ENCODE data around the gene TEX19. TPM values are rescaled to one million over a fixed set of nuclear protein-coding genes. Genes with fewer than 3 reads are reported as not detected.
A peak's percentile ranks its signal among the peaks of the same experiment; 100 is the strongest.

The TEX19 gene
- total RNA-seq, 2 experiments from 2014 or later: not detected

GRCh38 chr17:82330322-82331239 is 28.5 kb upstream of the TEX19 start:
- ATAC-seq: no peak

GRCh38 chr17:82331345-82331939 is 27.6 kb upstream of the TEX19 start:
- Mint-ChIP-seq H3K9me3 (ENCODE audit: insufficient read depth) (no peaks in the 10 kb centered on the region), H3K27me3 (ENCODE audit: low read depth) (peaks cover 7% of the 10 kb centered on the region), H3K4me1 (ENCODE audit: low read depth) (peaks cover 31% of the 10 kb centered on the region), H3K4me3 (no peak overlapping the region), H3K27ac (no peak overlapping the region), H3K36me3 (ENCODE audit: low read depth) (no peaks in the 10 kb centered on the region)
- ChIA-PET CTCF (interaction anchor here (1.2 to 2.7 kb wide), 2 partner anchors 10 to 14 kb away, joined by 7 to 14 read pairs; partner anchors contain the start of gene CD7), POLR2A (interaction anchor here (1.0 kb wide), 1 partner anchor 33 kb away, joined by 3 read pairs; no protein-coding TSS in a partner anchor)
- no peak for ATAC-seq
- DNase-seq: no peak

More at GRCh38 chr17:82330322-82331239, 28.5 kb upstream of the TEX19 start:
- H3K27ac Mint-ChIP-seq: no peak overlapping the region
- CTCF ChIA-PET: interaction anchor here (0.7 to 2.7 kb wide), 3 partner anchors 9 to 202 kb away, joined by 3 to 14 read pairs (median 7); partner anchors contain the start of gene CD7
- H3K27me3 Mint-ChIP-seq (ENCODE audit: low read depth): peaks cover 7% of the 10 kb centered on the region
- no peak overlapping the region for H3K4me3 Mint-ChIP-seq
- H3K36me3 Mint-ChIP-seq (ENCODE audit: low read depth): no peaks in the 10 kb centered on the region
- H3K9me3 Mint-ChIP-seq (ENCODE audit: insufficient read depth): no peaks in the 10 kb centered on the region
- H3K4me1 Mint-ChIP-seq (ENCODE audit: low read depth): peaks cover 27% of the 10 kb centered on the region
- DNase-seq: no peak
- POLR2A ChIA-PET: interaction anchor here (0.7 to 1.1 kb wide), 3 partner anchors 32 to 125 kb away, joined by 3 to 4 read pairs (median 3); no protein-coding TSS in a partner anchor

- CTCF ChIA-PET: interaction anchor here (1.0 to 2.4 kb wide), 5 partner anchors 8 to 35 kb away, joined by 3 to 10 read pairs (median 7); partner anchors contain the start of gene CD7
- ATAC-seq (peak; percentile 37), DNase-seq (peak; percentile 42)
- Mint-ChIP-seq H3K36me3 (ENCODE audit: low read depth) (no peaks in the 10 kb centered on the region), H3K27ac (peak overlapping the region; percentile 43), H3K27me3 (ENCODE audit: low read depth) (peaks cover 7% of the 10 kb centered on the region), H3K9me3 (ENCODE audit: insufficient read depth) (no peaks in the 10 kb centered on the region), H3K4me3 (peak overlapping the region; percentile 66), H3K4me1 (ENCODE audit: low read depth) (peaks cover 31% of the 10 kb centered on the region)
- POLR2A ChIA-PET: interaction anchor here (1.2 kb wide), 2 partner anchors 35 to 41 kb away, joined by 4 to 7 read pairs; no protein-coding TSS in a partner anchor
Observed at GRCh38 chr17:82332669-82333278, 26.3 kb upstream of the TEX19 start.

GRCh38 chr17:82333279-82334171 is 25.5 kb upstream of the TEX19 start, which contains the start of gene SECTM1:
TSS of gene SECTM1 (minus strand) at chr17:82333766. CDS start at chr17:82327240, 6,526 bp downstream.
- ATAC-seq (peak; percentile 38), DNase-seq (no peak)
- CTCF ChIA-PET: interaction anchor here (1.0 to 2.4 kb wide), 6 partner anchors 9 to 35 kb away, joined by 3 to 10 read pairs (median 6); partner anchors contain the start of gene CD7
- peak within 1 kb of the TSS; percentile 95 for H3K4me3 Mint-ChIP-seq
- H3K4me1 Mint-ChIP-seq (ENCODE audit: low read depth): peaks cover 31% of the 10 kb centered on the region
- H3K36me3 Mint-ChIP-seq (ENCODE audit: low read depth): no peaks in the 10 kb centered on the region
- POLR2A ChIA-PET: interaction anchor here (1.2 to 1.5 kb wide), 3 partner anchors 35 to 42 kb away, joined by 4 to 7 read pairs (median 5); no protein-coding TSS in a partner anchor
- peak within 1 kb of the TSS; percentile 95 for H3K27ac Mint-ChIP-seq
- no peaks in the 10 kb centered on the region for H3K9me3 Mint-ChIP-seq (ENCODE audit: insufficient read depth)
- H3K27me3 Mint-ChIP-seq (ENCODE audit: low read depth): peaks cover 7% of the 10 kb centered on the region

GRCh38 chr17:82334204-82334621 is 24.8 kb upstream of the TEX19 start:
- peak overlapping the region; percentile 95 for H3K4me3 Mint-ChIP-seq
- no peaks in the 10 kb centered on the region for H3K36me3 Mint-ChIP-seq (ENCODE audit: low read depth)
- H3K4me1 Mint-ChIP-seq (ENCODE audit: low read depth): peaks cover 31% of the 10 kb centered on the region
- peaks cover 10% of the 10 kb centered on the region for H3K27me3 Mint-ChIP-seq (ENCODE audit: low read depth)
- no peak for DNase-seq
- peak overlapping the region; percentile 95 for H3K27ac Mint-ChIP-seq
- CTCF ChIA-PET: interaction anchor here (1.2 to 2.4 kb wide), 5 partner anchors 9 to 33 kb away, joined by 3 to 10 read pairs (median 6); partner anchors contain the start of gene CD7
- H3K9me3 Mint-ChIP-seq (ENCODE audit: insufficient read depth): no peaks in the 10 kb centered on the region
- ATAC-seq: no peak
- POLR2A ChIA-PET: interaction anchor here (1.5 kb wide), 1 partner anchor 36 kb away, joined by 5 read pairs; no protein-coding TSS in a partner anchor

GRCh38 chr17:82334622-82335394 is 24.2 kb upstream of the TEX19 start:
- H3K36me3 Mint-ChIP-seq (ENCODE audit: low read depth): no peaks in the 10 kb centered on the region
- H3K27ac Mint-ChIP-seq: peak overlapping the region; percentile 95
- ATAC-seq (peak; percentile 54), DNase-seq (no peak)
- no peaks in the 10 kb centered on the region for H3K9me3 Mint-ChIP-seq (ENCODE audit: insufficient read depth)
- peaks cover 10% of the 10 kb centered on the region for H3K27me3 Mint-ChIP-seq (ENCODE audit: low read depth)
- POLR2A ChIA-PET: interaction anchor here (1.5 kb wide), 1 partner anchor 37 kb away, joined by 5 read pairs; no protein-coding TSS in a partner anchor
- peaks cover 31% of the 10 kb centered on the region for H3K4me1 Mint-ChIP-seq (ENCODE audit: low read depth)
- CTCF ChIA-PET: interaction anchor here (0.9 to 2.3 kb wide), 4 partner anchors 14 to 52 kb away, joined by 3 to 10 read pairs (median 4); no protein-coding TSS in a partner anchor
- peak overlapping the region; percentile 95 for H3K4me3 Mint-ChIP-seq

GRCh38 chr17:82338858-82339633 is 20.0 kb upstream of the TEX19 start:
- ATAC-seq: no peak
- CTCF ChIA-PET: interaction anchor here (0.6 kb wide), 1 partner anchor 18 kb away, joined by 3 read pairs; no protein-coding TSS in a partner anchor
- peaks cover 19% of the 10 kb centered on the region for H3K4me1 Mint-ChIP-seq (ENCODE audit: low read depth)
- no peaks in the 10 kb centered on the region for H3K9me3 Mint-ChIP-seq (ENCODE audit: insufficient read depth)
- no peak overlapping the region for H3K4me3 Mint-ChIP-seq
- no peak overlapping the region for H3K27ac Mint-ChIP-seq
- POLR2A ChIA-PET: interaction anchor here (0.7 kb wide), 1 partner anchor 66 kb away, joined by 4 read pairs; no protein-coding TSS in a partner anchor
- peaks cover 3% of the 10 kb centered on the region for H3K27me3 Mint-ChIP-seq (ENCODE audit: low read depth)
- no peaks in the 10 kb centered on the region for H3K36me3 Mint-ChIP-seq (ENCODE audit: low read depth)
- DNase-seq: no peak

- POLR2A ChIA-PET: no interaction called here
- no peak overlapping the region for H3K27ac Mint-ChIP-seq
- CTCF ChIA-PET: no interaction called here
- H3K27me3 Mint-ChIP-seq (ENCODE audit: low read depth): peaks cover 3% of the 10 kb centered on the region
- no peaks in the 10 kb centered on the region for H3K36me3 Mint-ChIP-seq (ENCODE audit: low read depth)
- H3K4me1 Mint-ChIP-seq (ENCODE audit: low read depth): peaks cover 12% of the 10 kb centered on the region
- DNase-seq: no peak
- no peak for ATAC-seq
- H3K4me3 Mint-ChIP-seq: no peak overlapping the region
- H3K9me3 Mint-ChIP-seq (ENCODE audit: insufficient read depth): no peaks in the 10 kb centered on the region
Observed at GRCh38 chr17:82339634-82340580, 19.1 kb upstream of the TEX19 start.

All from activated CD8-positive, alpha-beta T cell treated with anti-CD3 and anti-CD28 coated beads, Interleukin-2, amount 10 ng/mL, durations not matched to agents 7 days and 5 days (primary cell).